Measurements from ENCODE around the gene PLCL2.
"Not testable (repeated sequence)": the region's sequence is repeated elsewhere in the genome, so short reads cannot be mapped to it uniquely, and the experiment has no call there.

Gene PLCL2

GRCh38 chr3:16944356-16944755 lies 59.6 kb downstream of the PLCL2 start:
- H3K36me3 ChIP-seq (ENCODE audit: control insufficient read depth, insufficient read depth, low read length), result peaks cover 2% of the 10 kb centered on the region
- no peak for DNase-seq (ENCODE audit: extremely low read depth, insufficient read length)
- H3K4me3 ChIP-seq (replicated peaks; ENCODE audit: low read depth, low read length), result no peak overlapping the region
- no peaks in the 10 kb centered on the region for H3K27me3 ChIP-seq (replicated peaks; ENCODE audit: control insufficient read depth, insufficient read depth, low read length)
- TF ChIP-seq, protein P1, sequence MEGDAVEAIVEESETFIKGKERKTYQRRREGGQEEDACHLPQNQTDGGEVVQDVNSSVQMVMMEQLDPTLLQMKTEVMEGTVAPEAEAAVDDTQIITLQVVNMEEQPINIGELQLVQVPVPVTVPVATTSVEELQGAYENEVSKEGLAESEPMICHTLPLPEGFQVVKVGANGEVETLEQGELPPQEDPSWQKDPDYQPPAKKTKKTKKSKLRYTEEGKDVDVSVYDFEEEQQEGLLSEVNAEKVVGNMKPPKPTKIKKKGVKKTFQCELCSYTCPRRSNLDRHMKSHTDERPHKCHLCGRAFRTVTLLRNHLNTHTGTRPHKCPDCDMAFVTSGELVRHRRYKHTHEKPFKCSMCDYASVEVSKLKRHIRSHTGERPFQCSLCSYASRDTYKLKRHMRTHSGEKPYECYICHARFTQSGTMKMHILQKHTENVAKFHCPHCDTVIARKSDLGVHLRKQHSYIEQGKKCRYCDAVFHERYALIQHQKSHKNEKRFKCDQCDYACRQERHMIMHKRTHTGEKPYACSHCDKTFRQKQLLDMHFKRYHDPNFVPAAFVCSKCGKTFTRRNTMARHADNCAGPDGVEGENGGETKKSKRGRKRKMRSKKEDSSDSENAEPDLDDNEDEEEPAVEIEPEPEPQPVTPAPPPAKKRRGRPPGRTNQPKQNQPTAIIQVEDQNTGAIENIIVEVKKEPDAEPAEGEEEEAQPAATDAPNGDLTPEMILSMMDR (IDR thresholded peaks at IDR 0.05; ENCODE audit: insufficient read depth, low read length, poor library complexity, severe bottlenecking), result no peak

- H3K36me3 ChIP-seq (ENCODE audit: control insufficient read depth, insufficient read depth, low read length), result peaks cover 2% of the 10 kb centered on the region
- DNase-seq (ENCODE audit: extremely low read depth, insufficient read length), result no peak
- no peaks in the 10 kb centered on the region for H3K27me3 ChIP-seq (replicated peaks; ENCODE audit: control insufficient read depth, insufficient read depth, low read length)
- TF ChIP-seq, protein P1 (IDR thresholded peaks at IDR 0.05; ENCODE audit: insufficient read depth, low read length, poor library complexity, severe bottlenecking), result no peak
- no peak overlapping the region for H3K4me3 ChIP-seq (replicated peaks; ENCODE audit: low read depth, low read length)
These were observed 60.6 kb downstream of the PLCL2 start for GRCh38 chr3:16945330-16945729.

DNA sequence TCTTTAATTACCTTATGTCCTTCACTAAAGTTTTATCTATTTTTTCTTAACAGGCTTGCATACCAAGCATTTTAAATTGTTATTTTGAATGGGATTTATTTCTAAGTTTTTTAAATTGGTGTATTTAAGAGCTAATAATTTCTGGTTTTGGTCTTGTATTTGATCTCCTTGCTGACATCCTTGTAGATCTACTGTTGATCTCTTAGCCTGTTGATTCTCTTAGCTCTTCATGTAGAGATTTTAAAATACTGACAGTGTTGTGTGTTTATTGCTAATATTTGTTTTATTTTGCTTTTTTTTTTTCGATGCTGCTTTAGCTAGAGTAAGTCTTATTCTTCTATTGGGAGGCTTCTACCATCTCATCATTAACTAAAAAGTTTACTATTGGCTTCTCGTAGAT lies 65.5 kb downstream of the PLCL2 start:
- TF ChIP-seq, protein P1 (IDR thresholded peaks at IDR 0.05; ENCODE audit: insufficient read depth, low read length, poor library complexity, severe bottlenecking), result no peak
- no peak for DNase-seq (ENCODE audit: extremely low read depth, insufficient read length)
- no peaks in the 10 kb centered on the region for H3K27me3 ChIP-seq (replicated peaks; ENCODE audit: control insufficient read depth, insufficient read depth, low read length)
- H3K36me3 ChIP-seq (ENCODE audit: control insufficient read depth, insufficient read depth, low read length), result no peaks in the 10 kb centered on the region
- no peak overlapping the region for H3K4me3 ChIP-seq (replicated peaks; ENCODE audit: low read depth, low read length)

- TF ChIP-seq, protein P1 (IDR thresholded peaks at IDR 0.05; ENCODE audit: insufficient read depth, low read length, poor library complexity, severe bottlenecking), result no peak
- H3K27me3 ChIP-seq (replicated peaks; ENCODE audit: control insufficient read depth, insufficient read depth, low read length), result no peaks in the 10 kb centered on the region
- DNase-seq (ENCODE audit: extremely low read depth, insufficient read length), result no peak
- H3K4me3 ChIP-seq (replicated peaks; ENCODE audit: low read depth, low read length), result no peak overlapping the region
- H3K36me3 ChIP-seq (ENCODE audit: control insufficient read depth, insufficient read depth, low read length), result no peaks in the 10 kb centered on the region
These were observed 66.1 kb downstream of the PLCL2 start for GRCh38 chr3:16950845-16951244.

- not testable (repeated sequence) for DNase-seq (ENCODE audit: extremely low read depth, insufficient read length)
These were observed 73.1 kb downstream of the PLCL2 start for GRCh38 chr3:16957852-16958251.

GRCh38 chr3:16960125-16960524 lies 75.4 kb downstream of the PLCL2 start:
- TF ChIP-seq, protein P1 (IDR thresholded peaks at IDR 0.05; ENCODE audit: insufficient read depth, low read length, poor library complexity, severe bottlenecking), result no peak
- Histone ChIP-seq H3K27me3 (replicated peaks; ENCODE audit: control insufficient read depth, insufficient read depth, low read length) (no peaks in the 10 kb centered on the region), H3K4me3 (replicated peaks; ENCODE audit: low read depth, low read length) (no peak overlapping the region), H3K36me3 (ENCODE audit: control insufficient read depth, insufficient read depth, low read length) (no peaks in the 10 kb centered on the region; the same call in 1 of the 2 replicates)
- no peak for DNase-seq (ENCODE audit: extremely low read depth, insufficient read length)

More at GRCh38 chr3:16957852-16958251, 73.1 kb downstream of the PLCL2 start:
- H3K36me3 ChIP-seq (ENCODE audit: control insufficient read depth, insufficient read depth, low read length); H3K4me3 ChIP-seq (replicated peaks; ENCODE audit: low read depth, low read length); H3K27me3 ChIP-seq (replicated peaks; ENCODE audit: control insufficient read depth, insufficient read depth, low read length): not testable (repeated sequence)

Data from GM06990 (cell line).